OCI-LY7 (cell line): ENCODE results near the gene ALDH1A2.

Source experiments
- EZH2phosphoT487 ChIP-seq: fragments of 200-600 bp; sonication (generic); IDR thresholded peaks from 2 replicates; pipeline ENCODE4 v1.6.1; 2018; ENCODE audit warnings: low read depth, borderline replicate concordance, mild to moderate bottlenecking, mixed run types, antibody characterized with exemption, low read length, moderate library complexity, mixed read lengths
- TF ChIP-seq, protein P1 (sequence below): fragments of 200-600 bp; sonication (generic); conservative IDR thresholded peaks from 2 replicates; pipeline ENCODE4 v1.5.1; 2014; ENCODE audit warnings: mild to moderate bottlenecking, antibody characterized with exemption, low read length, moderate library complexity, mixed read lengths

- TF ChIP-seq, protein P1, sequence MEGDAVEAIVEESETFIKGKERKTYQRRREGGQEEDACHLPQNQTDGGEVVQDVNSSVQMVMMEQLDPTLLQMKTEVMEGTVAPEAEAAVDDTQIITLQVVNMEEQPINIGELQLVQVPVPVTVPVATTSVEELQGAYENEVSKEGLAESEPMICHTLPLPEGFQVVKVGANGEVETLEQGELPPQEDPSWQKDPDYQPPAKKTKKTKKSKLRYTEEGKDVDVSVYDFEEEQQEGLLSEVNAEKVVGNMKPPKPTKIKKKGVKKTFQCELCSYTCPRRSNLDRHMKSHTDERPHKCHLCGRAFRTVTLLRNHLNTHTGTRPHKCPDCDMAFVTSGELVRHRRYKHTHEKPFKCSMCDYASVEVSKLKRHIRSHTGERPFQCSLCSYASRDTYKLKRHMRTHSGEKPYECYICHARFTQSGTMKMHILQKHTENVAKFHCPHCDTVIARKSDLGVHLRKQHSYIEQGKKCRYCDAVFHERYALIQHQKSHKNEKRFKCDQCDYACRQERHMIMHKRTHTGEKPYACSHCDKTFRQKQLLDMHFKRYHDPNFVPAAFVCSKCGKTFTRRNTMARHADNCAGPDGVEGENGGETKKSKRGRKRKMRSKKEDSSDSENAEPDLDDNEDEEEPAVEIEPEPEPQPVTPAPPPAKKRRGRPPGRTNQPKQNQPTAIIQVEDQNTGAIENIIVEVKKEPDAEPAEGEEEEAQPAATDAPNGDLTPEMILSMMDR, result no peak
- no peak for TF ChIP-seq EZH2phosphoT487
Measured at GRCh38 chr15:58039079-58040035, 26.2 kb downstream of the ALDH1A2 start.
